SK-N-SH (cell line): ENCODE data around the gene KANK4. TPM values are rescaled to one million over a fixed set of nuclear protein-coding genes. Genes with fewer than 3 reads are reported as not detected.

ENCODE experiments used
- CTCF ChIA-PET: fragments of 300-600, 350-600 bp; formaldehyde crosslinking; extraction: SDS; loops from one replicate; lab custom pipeline; 2021; lab: Yijun Ruan, JAX
- POLR2A ChIA-PET: fragments of 350-600 bp; sonication (Branson Sonifier 250); formaldehyde crosslinking; extraction: SDS; loops from one replicate; lab custom pipeline; 2020; ENCODE audit warnings: antibody characterized with exemption, inconsistent platforms; lab: Yijun Ruan, JAX
- DNase-seq: peaks from one replicate; pipeline ENCODE4 v3.0.0; 2012
- H2AFZ ChIP-seq: fragments of 200-600 bp; sonication (generic); 2 replicates; pipeline ENCODE4 v1.8.1; 2016; ENCODE audit warnings: antibody characterized with exemption, mild to moderate bottlenecking, low read depth
- H3F3A ChIP-seq: fragments of 200-600 bp; sonication (generic); replicated peaks from 2 replicates; pipeline ENCODE3; 2016; ENCODE audit warnings: antibody characterized with exemption, mild to moderate bottlenecking; ENCODE audit not compliant: insufficient read depth
- H3K27ac ChIP-seq, 2 experiments: fragments of 200-500 bp in 1 of 2; fragments of 200-600 bp in 1 of 2; sonication (Bioruptor generic) in 1 of 2; sonication (generic), shearing (Covaris generic) in 1 of 2; 2 replicates each; pipeline versions ENCODE4 v1.5.1 to v1.6.1; 2014 to 2016; ENCODE audit warnings: low read depth in 2 of 2, inconsistent platforms in 1 of 2, low read length in 1 of 2, mild to moderate bottlenecking in 1 of 2, mixed read lengths in 1 of 2
- H3K27me3 ChIP-seq: fragments of 200-600 bp; sonication (generic), shearing (Covaris generic); 2 replicates; pipeline ENCODE4 v1.6.1; 2016; ENCODE audit warnings: mixed run types; ENCODE audit not compliant: insufficient read depth
- H3K36me3 ChIP-seq, 2 experiments: fragments of 200-500 bp in 1 of 2; fragments of 200-600 bp in 1 of 2; sonication (Bioruptor generic) in 1 of 2; sonication (generic) in 1 of 2; replicated peaks in 1 of 2; 2 replicates each; pipeline versions ENCODE3 to v1.5.1; 2014 to 2016; ENCODE audit warnings: low read length in 1 of 2, mild to moderate bottlenecking in 1 of 2; ENCODE audit not compliant: insufficient read depth in 2 of 2, control insufficient read depth in 1 of 2
- H3K4me1 ChIP-seq, 2 experiments: fragments of 200-500 bp in 1 of 2; fragments of 200-600 bp in 1 of 2; sonication (Bioruptor generic) in 1 of 2; sonication (generic), shearing (Covaris generic) in 1 of 2; 2 replicates each; pipeline versions ENCODE4 v1.5.1 to v1.6.1; 2014 to 2016; ENCODE audit warnings: low read depth in 1 of 2, low read length in 1 of 2, mixed run types in 1 of 2; ENCODE audit not compliant: insufficient read depth in 2 of 2, control insufficient read depth in 1 of 2
- H3K4me2 ChIP-seq: fragments of 200-600 bp; sonication (generic), shearing (Covaris generic); 2 replicates; pipeline ENCODE4 v1.6.1; 2017; ENCODE audit warnings: mixed run types
- H3K4me3 ChIP-seq, 2 experiments: fragments of 200-500 bp in 1 of 2; fragments of 200-600 bp in 1 of 2; sonication (Bioruptor generic) in 1 of 2; sonication (generic), shearing (Covaris generic) in 1 of 2; 2 replicates each; pipeline versions ENCODE4 v1.5.1 to v1.8.1; 2014 to 2016; ENCODE audit warnings: low read depth in 2 of 2, inconsistent platforms in 1 of 2, low read length in 1 of 2, mild to moderate bottlenecking in 1 of 2, mixed read lengths in 1 of 2, moderate library complexity in 1 of 2
- H3K79me2 ChIP-seq: fragments of 200-600 bp; sonication (generic); 2 replicates; pipeline ENCODE4 v1.8.1; 2017; ENCODE audit warnings: mild to moderate bottlenecking; ENCODE audit not compliant: insufficient read depth
- H3K9ac ChIP-seq: fragments of 200-600 bp; sonication (generic); 2 replicates; pipeline ENCODE4 v1.6.1; 2017; ENCODE audit warnings: mixed run types
- H3K9me2 ChIP-seq: fragments of 200-600 bp; sonication (generic); 2 replicates; pipeline ENCODE4 v1.6.1; 2017; ENCODE audit warnings: mixed run types
- H3K9me3 ChIP-seq: fragments of 200-600 bp; sonication (generic); 2 replicates; pipeline ENCODE4 v1.6.1; 2017; ENCODE audit warnings: mixed run types, mild to moderate bottlenecking, moderate library complexity
- H4K20me1 ChIP-seq: fragments of 200-600 bp; sonication (generic); 2 replicates; pipeline ENCODE4 v1.6.1; 2017; ENCODE audit warnings: mild to moderate bottlenecking, mixed run types; ENCODE audit not compliant: insufficient read depth
- CTCF ChIP-seq: fragments of 200-600 bp; sonication (generic); IDR thresholded peaks from 2 replicates; pipeline ENCODE4 v1.6.1; 2017; ENCODE audit warnings: antibody characterized with exemption, mild to moderate bottlenecking, moderate library complexity
- ELF1 ChIP-seq: IDR thresholded peaks from 2 replicates; pipeline ENCODE4 v1.4.0; 2012
- EZH2phosphoT487 ChIP-seq: fragments of 200-600 bp; sonication (generic); IDR thresholded peaks from 2 replicates; pipeline ENCODE4 v1.6.1; 2017; ENCODE audit warnings: low read depth, mixed run types, mild to moderate bottlenecking, antibody characterized with exemption, moderate library complexity, borderline replicate concordance
- GABPA ChIP-seq: IDR thresholded peaks from 2 replicates; pipeline ENCODE4 v1.4.0; 2012; ENCODE audit warnings: low read depth, mild to moderate bottlenecking
- GATA2 ChIP-seq: sonication (generic); formaldehyde crosslinking; IDR thresholded peaks from 2 replicates; pipeline ENCODE4 v1.5.0; 2020; ENCODE audit warnings: mild to moderate bottlenecking, missing genetic modification reagents
- IRF3 ChIP-seq: fragments of 150-350 bp; IDR thresholded peaks from 2 replicates; pipeline ENCODE4 v1.6.1; 2016; ENCODE audit warnings: mild to moderate bottlenecking, low read depth, low read length
- JUND ChIP-seq: IDR thresholded peaks from 2 replicates; pipeline ENCODE4 v1.4.0; 2012
- MAX ChIP-seq: IDR thresholded peaks from 2 replicates; pipeline ENCODE4 v1.4.0; 2012; ENCODE audit warnings: low read depth
- MEF2A ChIP-seq: IDR thresholded peaks from 2 replicates; pipeline ENCODE4 v1.4.0; 2012; ENCODE audit warnings: low read depth, borderline replicate concordance
- RCOR1 ChIP-seq: fragments of 150-350 bp; IDR thresholded peaks from 2 replicates; pipeline ENCODE4 v1.6.1; 2017; ENCODE audit warnings: antibody characterized with exemption, low read length
- REST ChIP-seq: IDR thresholded peaks from 2 replicates; pipeline ENCODE4 v1.6.1; 2012; ENCODE audit warnings: mild to moderate bottlenecking, low read depth, low read length, moderate library complexity
- RXRA ChIP-seq: IDR thresholded peaks from 2 replicates; pipeline ENCODE4 v1.4.0; 2012; ENCODE audit warnings: low read depth, mild to moderate bottlenecking, borderline replicate concordance
- SIN3A ChIP-seq: IDR thresholded peaks from 2 replicates; pipeline ENCODE4 v1.6.1; 2012; ENCODE audit warnings: low read depth, mild to moderate bottlenecking, low read length, moderate library complexity, borderline replicate concordance
- TCF12 ChIP-seq: IDR thresholded peaks from 2 replicates; pipeline ENCODE4 v1.4.0; 2012
- TEAD4 ChIP-seq: IDR thresholded peaks from 2 replicates; pipeline ENCODE4 v1.4.0; 2012; ENCODE audit warnings: mild to moderate bottlenecking, borderline replicate concordance; ENCODE audit not compliant: insufficient read depth
- YY1 ChIP-seq: IDR thresholded peaks from 2 replicates; pipeline ENCODE4 v1.4.0; 2012; ENCODE audit warnings: low read depth, mild to moderate bottlenecking
- WGBS: methylation state at CpG from one replicate; pipeline ENCODE4 v1.1.6; 2017; ENCODE audit warnings: low lambda C conversion rate; 5-methylcytosine and 5-hydroxymethylcytosine counted together
- polyA plus RNA-seq, 3 experiments: library from polyadenylated mRNA; depleted of rRNA; stranded (reverse); fragments of >200 nt; gene quantifications; 2 replicates each; pipeline ENCODE4 v1.2.3, GENCODE V29; 2012

The KANK4 gene
- polyA plus RNA-seq, 1 of the 3 experiments (the other 2 are of a cell fraction) = not detected

- no peak overlapping the region for H3K4me2 ChIP-seq
- no peak overlapping the region for H3K9ac ChIP-seq
- H3K27ac ChIP-seq = no peak overlapping the region
- no peaks in the 10 kb centered on the region for H3F3A ChIP-seq
- 38% methylated on average over 4 of the region's 4 CpGs for WGBS
- ChIA-PET POLR2A (no interaction called here), CTCF (no interaction called here)
- H3K4me1 ChIP-seq = peaks cover 0 to 8% of the 10 kb centered on the region in 2 experiments; a peak in 1 of 4 replicates
- H2AFZ ChIP-seq = no peak overlapping the region
- DNase-seq = no peak
- TF ChIP-seq MAX (no peak), RCOR1 (no peak), MEF2A (no peak), YY1 (no peak), RXRA (no peak), TCF12 (no peak), GATA2 (CRISPR knock-in tag) (no peak), TEAD4 (no peak), IRF3 (no peak), REST (no peak), EZH2phosphoT487 (no peak), ELF1 (no peak), SIN3A (no peak), JUND (no peak), CTCF (no peak), GABPA (no peak)
- no peaks in the 10 kb centered on the region for H3K9me3 ChIP-seq
- no peaks in the 10 kb centered on the region for H4K20me1 ChIP-seq
- no peaks in the 10 kb centered on the region for H3K27me3 ChIP-seq
- H3K79me2 ChIP-seq = no peaks in the 10 kb centered on the region
- no peaks in the 10 kb centered on the region for H3K9me2 ChIP-seq
- H3K4me3 ChIP-seq = no peak overlapping the region
- no peaks in the 10 kb centered on the region for H3K36me3 ChIP-seq
Measured at GRCh38 chr1:62237361-62237760, 81.9 kb downstream of the KANK4 start.
